Brain microvascular endothelial cell (primary cell): ENCODE measurements around the gene SEMA6A.

ENCODE experiments used
- DNase-seq: peaks from one replicate; pipeline ENCODE4 v3.0.0-alpha.2; 2020
- H3K27ac ChIP-seq: fragments of 250-450 bp; sonication (Bioruptor Pico); 2 replicates; pipeline ENCODE4 v1.5.1; 2020; ENCODE audit warnings: mild to moderate bottlenecking, moderate library complexity
- H3K27me3 ChIP-seq: fragments of 250-450 bp; sonication (Bioruptor Pico); replicated peaks from 2 replicates; pipeline ENCODE4 v1.5.1; 2020; ENCODE audit warnings: mild to moderate bottlenecking
- H3K36me3 ChIP-seq: fragments of 250-450 bp; sonication (Bioruptor Pico); replicated peaks from 2 replicates; pipeline ENCODE4 v1.5.1; 2020; ENCODE audit warnings: mild to moderate bottlenecking
- H3K4me3 ChIP-seq: 2 replicates; pipeline ENCODE4 v1.5.1; 2011; ENCODE audit warnings: low read depth, mild to moderate bottlenecking, control low read depth, low read length, moderate library complexity
- in situ Hi-C: cut with HindIII; loops from 2 replicates; pipeline ENCODE4 v1.10.0; 2017; ENCODE audit warnings: low sequenced_read_pairs, low pct_ligation_motif_present
- TF ChIP-seq, protein P1 (sequence below): IDR thresholded peaks from 2 replicates; pipeline ENCODE4 v1.5.1; 2011; ENCODE audit warnings: low read depth, mild to moderate bottlenecking, moderate library complexity, low read length, control low read depth, inconsistent platforms; ENCODE audit errors: missing control alignments

SEMA6A gene

DNA sequence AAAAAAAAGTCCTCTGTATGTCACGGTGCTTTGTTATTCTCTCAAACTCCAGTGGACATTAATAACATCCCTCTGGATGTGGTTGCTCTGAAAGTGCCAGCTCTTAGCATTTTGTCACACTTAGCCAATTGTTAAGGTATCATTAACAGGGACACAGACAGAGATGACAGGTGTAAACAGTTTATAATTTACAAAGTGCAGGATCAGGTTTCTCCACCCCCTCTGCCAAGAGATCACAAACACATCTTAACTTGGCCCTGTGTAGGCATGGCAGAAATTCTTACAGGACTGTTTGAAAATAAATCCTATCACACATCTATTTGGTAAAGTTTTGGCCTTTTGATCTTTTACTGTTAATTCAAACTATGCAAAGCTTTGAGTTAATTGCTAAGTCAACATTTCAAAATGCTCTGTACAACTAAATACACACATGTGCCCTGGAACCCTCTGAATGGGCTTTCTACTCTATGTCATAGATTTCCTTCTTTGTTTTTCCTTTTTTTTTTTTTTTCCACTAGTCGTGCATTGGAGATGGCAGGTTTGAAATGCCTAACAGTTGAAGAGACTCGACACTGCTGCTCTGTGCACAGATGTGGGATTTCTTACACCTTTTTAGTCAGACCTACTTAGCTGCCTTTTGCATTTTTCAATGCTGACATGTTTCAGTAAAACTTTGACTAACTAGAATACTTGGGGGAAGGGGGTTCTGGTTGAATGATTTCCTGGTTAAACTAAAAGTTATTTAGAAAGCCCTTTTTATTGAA is 41.7 kb downstream of the SEMA6A start:
- H3K36me3 ChIP-seq, result no peaks in the 10 kb centered on the region
- no peak overlapping the region for H3K4me3 ChIP-seq
- peaks cover 4% of the 10 kb centered on the region for H3K27me3 ChIP-seq
- H3K27ac ChIP-seq, result no peak overlapping the region
- TF ChIP-seq, protein P1, sequence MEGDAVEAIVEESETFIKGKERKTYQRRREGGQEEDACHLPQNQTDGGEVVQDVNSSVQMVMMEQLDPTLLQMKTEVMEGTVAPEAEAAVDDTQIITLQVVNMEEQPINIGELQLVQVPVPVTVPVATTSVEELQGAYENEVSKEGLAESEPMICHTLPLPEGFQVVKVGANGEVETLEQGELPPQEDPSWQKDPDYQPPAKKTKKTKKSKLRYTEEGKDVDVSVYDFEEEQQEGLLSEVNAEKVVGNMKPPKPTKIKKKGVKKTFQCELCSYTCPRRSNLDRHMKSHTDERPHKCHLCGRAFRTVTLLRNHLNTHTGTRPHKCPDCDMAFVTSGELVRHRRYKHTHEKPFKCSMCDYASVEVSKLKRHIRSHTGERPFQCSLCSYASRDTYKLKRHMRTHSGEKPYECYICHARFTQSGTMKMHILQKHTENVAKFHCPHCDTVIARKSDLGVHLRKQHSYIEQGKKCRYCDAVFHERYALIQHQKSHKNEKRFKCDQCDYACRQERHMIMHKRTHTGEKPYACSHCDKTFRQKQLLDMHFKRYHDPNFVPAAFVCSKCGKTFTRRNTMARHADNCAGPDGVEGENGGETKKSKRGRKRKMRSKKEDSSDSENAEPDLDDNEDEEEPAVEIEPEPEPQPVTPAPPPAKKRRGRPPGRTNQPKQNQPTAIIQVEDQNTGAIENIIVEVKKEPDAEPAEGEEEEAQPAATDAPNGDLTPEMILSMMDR, result no peak
- no peak for DNase-seq
- in situ Hi-C loops, result no loop called here

DNA sequence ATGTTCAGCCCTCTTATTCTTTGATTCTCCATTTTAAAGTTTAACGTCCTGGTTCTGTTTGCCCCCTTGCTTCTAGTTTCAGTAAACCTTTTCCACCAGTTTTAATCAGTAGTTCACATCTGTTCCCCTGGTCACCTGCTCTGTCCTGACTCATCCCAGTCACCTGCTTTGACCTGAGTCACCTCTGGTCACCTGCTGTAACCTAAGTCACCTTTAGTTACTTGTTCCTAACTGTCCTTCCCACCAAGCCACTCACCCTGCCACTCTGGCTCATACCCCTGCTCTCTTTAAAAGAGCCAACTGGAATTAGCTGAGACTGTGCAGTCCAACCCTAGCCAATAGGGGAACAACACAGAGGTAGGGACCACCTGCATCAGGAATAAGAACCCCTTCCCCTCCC is 43.0 kb downstream of the SEMA6A start:
- no peaks in the 10 kb centered on the region for H3K36me3 ChIP-seq
- TF ChIP-seq, protein P1, result no peak
- in situ Hi-C loops, result no loop called here
- no peak for DNase-seq
- H3K27me3 ChIP-seq, result peaks cover 4% of the 10 kb centered on the region
- H3K4me3 ChIP-seq, result no peak overlapping the region
- H3K27ac ChIP-seq, result no peak overlapping the region

DNA sequence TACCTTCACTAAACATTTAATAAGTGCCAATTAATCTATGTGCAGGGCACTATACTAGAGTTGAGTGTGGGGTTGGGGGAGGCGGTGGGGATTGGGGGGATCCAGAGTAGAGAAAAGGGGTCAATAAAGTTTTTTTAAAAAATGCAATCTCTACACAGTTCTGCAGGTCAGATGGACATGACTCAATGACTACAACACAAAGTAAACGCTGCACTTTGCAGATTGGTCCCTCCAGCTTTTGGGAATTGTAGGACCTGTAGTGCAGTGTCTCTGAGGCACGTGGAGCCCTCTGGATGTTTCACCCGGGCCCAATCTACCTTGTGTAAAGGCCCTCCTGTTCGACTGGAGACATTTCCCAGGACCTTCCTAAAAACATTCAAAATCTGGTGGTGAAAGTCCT is 43.5 kb downstream of the SEMA6A start:
- no peaks in the 10 kb centered on the region for H3K36me3 ChIP-seq
- no peak overlapping the region for H3K4me3 ChIP-seq
- TF ChIP-seq, protein P1, result no peak
- H3K27me3 ChIP-seq, result peaks cover 4% of the 10 kb centered on the region
- no peak for DNase-seq
- in situ Hi-C loops, result no loop called here
- no peak overlapping the region for H3K27ac ChIP-seq

DNA sequence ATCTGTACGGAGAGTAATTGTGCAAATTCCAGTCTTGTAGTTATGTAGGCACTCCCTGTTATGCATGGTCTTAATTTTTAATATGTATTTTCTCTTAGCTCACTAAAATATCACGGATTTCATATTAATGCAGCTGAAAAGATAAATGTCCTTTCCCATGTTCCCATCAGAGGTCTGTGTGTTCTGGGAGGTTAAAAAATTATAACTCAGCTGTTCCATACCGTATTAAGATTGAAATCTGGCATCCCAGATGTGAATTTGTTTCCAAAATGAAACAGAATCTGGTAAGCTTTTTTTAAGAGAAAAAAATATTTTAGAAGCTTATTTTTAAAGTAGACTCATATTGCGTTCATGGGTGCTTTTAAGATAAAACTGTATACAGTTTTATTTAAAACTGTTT is 44.3 kb downstream of the SEMA6A start:
- no peak for DNase-seq
- in situ Hi-C loops, result no loop called here
- no peak overlapping the region for H3K4me3 ChIP-seq
- no peaks in the 10 kb centered on the region for H3K36me3 ChIP-seq
- TF ChIP-seq, protein P1, result no peak
- no peak overlapping the region for H3K27ac ChIP-seq
- peaks cover 4% of the 10 kb centered on the region for H3K27me3 ChIP-seq

DNA sequence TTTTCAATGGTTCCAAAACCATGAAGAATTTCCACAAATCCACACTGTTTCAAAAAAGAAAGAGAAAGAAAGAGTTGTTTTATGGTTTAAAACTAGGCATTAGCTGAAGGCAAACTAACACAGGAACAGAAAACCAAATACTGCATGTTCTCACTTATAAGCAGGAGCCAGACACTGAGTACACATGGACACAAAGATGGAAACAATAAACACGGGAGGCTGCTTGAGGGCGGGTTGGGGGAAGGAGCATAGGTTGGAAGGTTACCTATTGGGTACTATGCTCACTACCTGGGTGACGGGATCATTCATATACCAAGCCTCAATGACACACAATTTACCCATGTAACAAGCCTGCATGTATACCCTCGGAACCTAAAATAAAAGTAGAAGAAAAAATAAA is 45.0 kb downstream of the SEMA6A start:
- in situ Hi-C loops, result no loop called here
- Histone ChIP-seq H3K27me3 (peaks cover 4% of the 10 kb centered on the region), H3K27ac (no peak overlapping the region), H3K36me3 (no peaks in the 10 kb centered on the region), H3K4me3 (no peak overlapping the region)
- no peak for DNase-seq
- TF ChIP-seq, protein P1, result no peak

DNA sequence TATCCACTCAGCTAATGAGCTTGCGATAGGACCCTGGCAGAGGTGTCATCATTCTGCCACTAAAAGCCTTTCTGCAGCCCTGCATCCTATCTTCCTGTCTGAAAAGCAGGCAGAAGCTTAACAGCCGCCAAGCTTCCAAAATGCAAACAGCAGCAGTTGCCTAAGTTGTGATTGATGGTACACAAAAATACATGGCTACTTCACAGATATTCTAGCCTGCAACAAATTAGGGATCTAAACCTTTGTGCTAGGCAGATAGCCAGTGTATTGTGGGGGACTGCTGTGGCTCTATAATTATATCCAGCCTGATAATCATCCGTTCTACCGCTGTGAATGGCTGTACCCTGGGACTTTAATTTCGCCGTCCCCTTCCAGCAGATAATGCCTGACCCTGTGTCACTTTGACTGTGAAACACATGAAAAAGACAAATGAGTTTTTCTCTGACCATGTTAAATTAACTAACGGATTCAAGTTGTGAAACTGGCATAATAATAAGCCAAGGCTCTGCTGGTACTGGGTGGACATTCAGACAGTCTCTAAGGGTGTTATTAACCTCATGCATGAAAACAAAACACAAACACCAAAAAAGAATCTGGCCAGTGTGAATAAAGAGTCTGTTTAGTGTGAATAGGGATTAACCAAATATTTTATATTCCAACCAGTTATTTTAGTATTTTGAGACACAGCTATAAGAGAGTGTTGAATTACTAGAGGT is 45.9 kb downstream of the SEMA6A start:
- Histone ChIP-seq H3K27ac (no peak overlapping the region), H3K27me3 (peaks cover 4% of the 10 kb centered on the region), H3K36me3 (no peaks in the 10 kb centered on the region), H3K4me3 (no peak overlapping the region)
- TF ChIP-seq, protein P1, result no peak
- DNase-seq, result no peak
- in situ Hi-C loops, result no loop called here
